ENCODE measurements around the gene TMEM198.

TMEM198 gene

GRCh38 chr2:219578811-219579613 is 35.2 kb downstream of the TMEM198 start:
- no peak for DNase-seq (ENCODE audit: low spot score)

GRCh38 chr2:219581346-219581745 is 37.5 kb downstream of the TMEM198 start:
- DNase-seq (ENCODE audit: low spot score), result no peak

DNA sequence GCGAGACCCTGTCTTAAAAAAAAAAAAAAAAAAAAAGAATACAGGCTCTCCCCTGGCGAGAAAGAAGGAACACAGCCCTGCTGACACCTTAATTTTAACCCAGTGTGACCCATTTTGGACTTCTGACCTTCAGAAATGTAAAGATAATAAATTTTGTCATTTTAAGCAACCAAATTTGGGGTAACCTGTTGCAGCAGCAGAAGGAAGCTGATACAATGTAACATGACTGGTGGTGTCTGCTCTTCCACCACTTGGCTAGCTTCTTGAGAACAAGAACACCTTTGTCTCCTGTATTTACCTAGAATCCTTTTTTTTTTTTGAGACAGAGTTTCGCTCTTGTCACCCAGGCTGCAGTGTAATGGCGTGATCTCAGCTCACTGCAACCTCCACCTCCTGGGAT is 47.3 kb downstream of the TMEM198 start:
- DNase-seq (ENCODE audit: low spot score), result no peak

- DNase-seq (ENCODE audit: low spot score), result no peak
These were observed 48.9 kb downstream of the TMEM198 start for GRCh38 chr2:219592736-219593135.

DNA sequence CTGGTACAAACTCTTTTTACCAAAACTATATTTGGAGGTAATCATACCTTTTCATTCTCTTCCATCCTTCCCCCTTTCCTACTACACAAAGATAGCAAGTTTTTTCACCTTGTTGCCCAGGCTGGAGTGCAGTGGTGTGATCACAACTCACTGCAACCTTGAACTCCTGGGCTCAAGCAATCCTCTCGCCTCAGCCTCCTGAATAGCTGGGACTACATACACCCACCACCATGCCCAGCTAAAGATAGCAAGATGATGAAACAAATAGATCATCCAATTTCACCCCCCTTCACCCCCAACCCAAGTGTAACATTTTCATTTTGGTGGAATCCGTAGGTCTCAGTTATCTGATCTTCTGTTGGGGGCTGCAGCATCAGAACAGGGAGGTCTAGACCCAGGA is 49.3 kb downstream of the TMEM198 start:
- no peak for DNase-seq (ENCODE audit: low spot score)

GRCh38 chr2:219595256-219595655 is 51.4 kb downstream of the TMEM198 start:
- no peak for DNase-seq (ENCODE audit: low spot score)

DNA sequence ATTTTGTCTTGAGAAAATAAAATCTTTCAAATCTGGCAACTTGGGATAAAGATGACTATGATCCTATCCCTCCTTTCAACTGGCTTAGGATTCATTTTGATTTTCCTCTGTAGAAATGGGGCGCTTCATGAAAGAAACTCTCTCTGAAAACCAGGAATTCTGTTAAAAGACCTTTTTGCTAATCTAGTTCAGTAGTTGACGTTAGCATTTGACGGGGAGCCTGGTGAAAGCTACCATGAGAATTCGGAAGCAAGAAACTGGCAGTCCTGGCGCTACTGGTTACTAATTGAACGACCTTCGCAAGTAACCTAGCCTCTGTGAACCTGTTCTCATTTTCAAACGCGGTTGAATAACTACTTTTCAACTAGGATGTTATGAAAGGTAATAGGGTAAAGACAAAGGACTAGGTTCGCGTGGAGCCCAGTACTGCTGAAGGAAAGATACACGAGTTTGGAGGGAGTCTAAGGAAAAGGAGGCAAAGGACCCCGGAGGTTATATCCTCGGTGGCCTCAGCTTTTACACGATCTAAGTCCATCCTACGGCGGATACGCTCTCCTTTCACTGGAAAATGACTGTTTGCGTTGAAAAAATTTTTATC is 53.2 kb downstream of the TMEM198 start:
- no peak for DNase-seq (ENCODE audit: low spot score)

GRCh38 chr2:219597552-219598307 is 53.9 kb downstream of the TMEM198 start, which contains the start of gene STK11IP:
Gene STK11IP, plus strand, starts transcription at chr2:219597857. Its CDS starts 263 bp downstream, at chr2:219598120.
- peak; percentile 92 for DNase-seq (ENCODE audit: low spot score)

- DNase-seq (ENCODE audit: low spot score), result no peak
These were observed 54.7 kb downstream of the TMEM198 start for GRCh38 chr2:219598308-219599078.
